Dedifferentiated amniotic fluid mesenchymal stem cell (primary cell): ENCODE results near the gene PAX5.

Experiments used
- DNase-seq: peaks from one replicate; pipeline ENCODE4 v3.0.0-alpha.2; 2016; ENCODE audit errors: extremely low spot score

PAX5 gene

DNA sequence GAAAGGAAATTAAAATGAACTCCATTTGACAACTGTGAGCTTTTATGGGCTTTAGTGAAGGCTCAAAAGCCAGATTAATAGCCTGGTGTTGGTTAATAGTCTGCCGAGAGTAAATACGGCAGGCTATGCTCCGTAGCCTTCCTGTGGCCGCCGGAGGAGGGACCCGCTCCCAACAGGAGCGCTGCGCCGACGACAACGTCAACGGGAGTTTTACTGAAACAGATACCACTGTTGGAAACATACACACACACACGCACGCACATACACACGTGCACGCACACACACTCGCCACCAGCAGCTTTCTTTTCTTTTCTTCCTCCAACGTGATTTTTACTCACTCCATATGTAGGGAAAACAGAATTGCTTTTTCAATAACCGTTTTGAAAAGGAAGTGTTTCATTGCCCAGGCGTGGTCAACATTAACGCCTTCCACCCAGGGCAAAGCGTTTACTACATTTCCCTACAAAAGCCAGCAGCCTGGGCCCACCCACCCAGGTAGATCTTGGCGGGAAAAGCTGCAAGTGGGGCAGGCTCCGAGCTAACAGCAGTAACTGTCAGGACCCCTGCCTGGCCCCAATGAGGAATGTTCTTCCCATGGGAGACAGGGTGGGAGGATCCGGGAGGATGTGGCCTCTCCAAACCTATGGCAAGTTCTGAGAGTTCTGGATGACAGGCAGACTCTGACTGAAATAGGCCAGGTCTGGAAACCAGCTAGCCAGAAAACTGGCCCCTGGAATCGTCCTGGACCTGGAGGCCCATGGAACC is 72.3 kb downstream of the PAX5 start:
- no peak for DNase-seq

DNA sequence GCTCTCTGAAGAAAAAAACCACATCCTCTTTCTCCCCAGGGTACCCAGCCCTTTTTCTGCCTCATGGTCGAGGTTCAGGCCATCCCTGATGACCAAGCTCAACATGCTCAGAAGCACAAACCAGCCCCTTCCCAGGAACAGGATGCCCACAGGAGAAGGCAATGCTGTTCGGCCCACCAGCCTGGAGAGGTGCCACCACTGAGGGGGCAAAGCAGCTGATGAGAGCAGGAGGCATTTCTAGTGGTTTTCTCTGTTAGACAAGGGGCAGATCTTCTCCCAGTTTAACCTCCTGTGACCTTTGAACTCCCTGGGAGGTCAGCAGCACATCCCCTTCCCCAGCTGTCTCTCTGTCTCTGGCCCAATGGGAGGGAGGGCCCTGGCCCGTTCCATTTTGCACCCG is 73.0 kb downstream of the PAX5 start:
- no peak for DNase-seq

DNA sequence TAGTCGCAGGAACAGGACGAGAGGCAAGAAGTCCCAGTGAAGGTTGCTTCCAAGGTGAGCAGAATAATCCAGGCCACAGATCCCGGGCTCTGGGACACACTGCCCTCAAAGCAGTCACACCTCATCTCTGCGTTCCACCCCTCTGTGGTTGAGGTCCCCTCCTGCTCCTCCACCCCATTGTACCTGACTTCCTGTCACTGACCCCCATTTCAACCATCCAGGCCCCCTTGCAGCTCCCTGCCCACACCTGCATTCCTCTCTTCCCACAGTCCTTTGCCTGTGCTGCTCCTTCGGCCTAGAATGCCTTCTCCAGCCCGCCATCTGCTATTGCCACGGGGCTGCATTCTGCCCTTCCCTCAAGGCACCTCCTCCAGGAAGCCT is 73.5 kb downstream of the PAX5 start:
- DNase-seq = no peak

DNA sequence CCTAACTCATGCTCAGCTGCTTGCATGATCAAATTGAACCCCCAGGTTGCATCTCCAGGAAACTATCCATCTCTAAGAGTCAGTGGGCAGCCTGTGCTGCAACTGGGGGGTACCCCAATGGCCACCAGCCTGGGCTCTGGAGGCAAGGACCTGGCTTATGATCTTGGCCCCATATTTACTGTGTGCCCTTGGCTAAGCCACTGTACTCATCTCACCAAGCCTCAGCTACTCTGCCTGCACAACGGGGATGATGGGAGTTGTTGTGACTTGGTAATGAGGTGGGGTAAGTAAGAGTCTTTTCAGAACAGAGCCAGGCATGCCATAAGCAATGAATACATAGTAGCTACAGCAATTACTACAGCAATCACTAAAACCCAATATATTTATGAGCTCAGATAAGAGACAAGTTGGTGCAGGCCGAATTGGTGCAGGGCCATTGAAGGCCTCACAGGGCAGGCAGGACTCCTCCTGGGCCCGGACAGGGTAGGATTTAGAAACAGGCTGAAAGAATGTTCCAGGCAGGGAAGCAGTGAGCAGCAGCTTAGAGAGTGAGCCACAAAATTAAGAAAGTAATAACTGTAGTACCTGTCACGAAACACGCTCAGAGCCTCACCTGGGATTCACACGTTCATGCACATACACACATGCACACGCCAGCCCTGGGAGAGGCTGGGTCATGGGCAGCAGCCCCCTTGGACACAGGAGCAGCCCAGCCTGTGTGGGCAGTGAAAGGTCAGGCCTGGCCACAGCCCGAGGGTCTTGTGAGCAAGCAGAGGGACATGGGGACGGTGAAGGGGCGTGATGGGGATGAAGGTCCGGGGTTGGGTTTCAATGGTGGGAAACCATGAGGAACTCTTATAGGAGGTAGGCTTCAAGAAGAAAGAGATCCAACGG is 74.1 kb downstream of the PAX5 start:
- DNase-seq = no peak

DNA sequence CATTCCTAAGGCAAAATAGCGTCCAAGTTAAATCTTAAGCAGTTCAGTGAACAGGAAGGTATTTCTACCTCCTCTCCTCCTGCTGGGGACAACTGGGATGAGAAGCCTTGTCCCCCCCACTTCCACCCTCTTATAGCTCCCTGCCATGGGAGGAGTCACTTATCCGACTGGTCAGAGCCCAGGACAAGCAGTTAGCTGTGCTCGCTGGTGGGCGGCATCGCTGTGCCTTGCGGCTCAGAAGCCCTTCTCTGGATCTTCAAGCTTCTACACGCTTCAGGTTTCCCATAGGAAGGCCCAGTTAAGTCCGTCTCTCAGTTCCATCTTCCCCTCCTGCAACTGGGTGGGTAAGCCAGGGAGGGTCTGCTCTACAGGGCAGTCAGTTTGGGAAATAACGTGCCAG is 77.2 kb downstream of the PAX5 start:
- no peak for DNase-seq

DNA sequence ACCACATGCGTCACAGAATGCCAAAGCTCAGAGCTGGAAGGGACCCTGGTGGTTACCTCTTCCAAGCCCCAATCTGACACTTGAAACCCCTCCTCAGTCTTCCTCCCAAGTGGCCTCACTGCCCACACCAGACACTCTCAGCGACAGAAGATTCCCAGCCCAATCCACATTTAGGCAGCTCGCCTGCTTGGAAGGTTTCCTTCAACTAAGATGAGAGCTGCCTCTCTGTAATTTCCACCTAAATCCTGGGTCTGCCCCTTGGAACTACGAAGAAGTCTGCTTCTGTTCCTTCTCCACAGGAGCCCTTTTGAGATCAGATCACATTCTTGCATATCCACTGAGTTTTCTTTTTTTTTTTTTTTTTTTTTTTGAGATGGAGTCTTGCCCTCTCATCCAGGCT is 83.7 kb downstream of the PAX5 start:
- DNase-seq = no peak

DNA sequence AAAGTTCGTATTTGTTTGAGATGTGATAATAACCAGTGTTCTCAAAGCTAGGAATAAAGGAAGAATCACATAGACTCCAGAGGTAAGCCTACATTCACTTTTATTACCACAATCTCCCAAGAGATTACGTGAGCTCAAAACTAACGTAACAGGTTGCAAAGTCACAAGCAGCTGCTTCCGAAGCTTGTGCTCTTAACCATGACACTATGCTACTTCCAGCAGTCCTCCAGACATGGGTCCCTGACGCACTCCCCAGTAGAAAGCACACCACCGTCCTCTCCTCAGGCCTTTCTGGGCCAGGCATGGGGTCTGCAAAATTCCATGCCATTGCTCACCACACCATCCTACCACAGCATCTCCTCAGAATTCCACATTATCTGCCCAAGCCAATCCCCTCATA is 84.6 kb downstream of the PAX5 start:
- no peak for DNase-seq

DNA sequence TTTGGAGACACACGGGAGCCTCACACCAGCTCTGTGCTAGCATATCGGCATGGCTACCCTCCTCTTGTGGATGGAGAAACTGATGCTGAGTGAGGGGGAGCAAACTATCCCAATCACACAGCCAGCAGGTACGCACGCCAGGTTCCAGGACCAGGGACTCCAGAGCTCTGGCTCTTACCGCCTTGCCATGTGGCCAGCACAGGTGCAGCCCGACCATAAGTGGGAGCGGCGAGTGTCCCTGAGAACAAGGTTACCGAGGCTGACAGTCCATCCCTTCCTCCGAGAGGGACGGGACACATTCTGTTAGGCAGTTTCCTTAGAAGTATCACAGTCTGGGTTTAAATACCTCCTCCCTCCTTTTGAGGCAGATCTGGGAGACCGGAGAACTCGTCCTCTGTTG is 86.0 kb downstream of the PAX5 start:
- DNase-seq = no peak

DNA sequence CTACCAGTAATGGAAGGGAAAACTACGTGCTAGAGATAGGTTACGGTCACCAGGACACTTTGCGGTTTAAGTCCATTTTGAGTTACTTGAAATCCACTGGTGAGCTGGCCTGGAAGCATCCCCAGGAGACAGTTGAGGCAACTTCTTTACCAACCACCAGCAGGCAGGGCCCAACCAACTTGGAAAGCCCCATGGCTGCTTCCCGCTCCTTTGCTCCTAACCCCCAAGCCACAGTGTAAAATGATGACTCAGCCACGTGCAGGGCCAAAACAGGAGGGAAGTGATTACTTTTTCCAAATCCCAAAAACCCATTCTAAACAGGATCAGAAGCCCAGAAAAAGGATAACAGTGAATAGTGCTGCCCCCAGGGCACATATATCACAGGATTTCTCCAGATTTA is 87.4 kb downstream of the PAX5 start:
- no peak for DNase-seq

DNA sequence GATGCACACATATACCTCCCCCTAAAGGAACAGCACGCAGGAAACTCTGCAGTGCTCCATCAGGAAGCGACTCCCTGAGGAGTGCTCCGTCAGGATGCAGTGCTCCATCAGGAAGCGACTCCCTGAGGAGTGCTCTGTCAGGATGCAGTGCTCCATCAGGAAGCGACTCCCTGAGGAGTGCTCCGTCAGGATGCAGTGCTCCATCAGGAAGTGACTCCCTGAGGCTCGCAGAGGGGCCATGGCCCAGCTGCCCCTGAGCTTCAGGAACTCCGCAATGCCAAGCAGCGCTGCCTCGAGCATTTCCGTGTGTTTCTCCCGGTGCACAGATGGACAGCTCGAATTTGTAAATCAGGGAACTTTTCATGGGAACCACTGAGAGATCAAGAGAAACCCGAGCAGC is 88.1 kb downstream of the PAX5 start:
- no peak for DNase-seq

DNA sequence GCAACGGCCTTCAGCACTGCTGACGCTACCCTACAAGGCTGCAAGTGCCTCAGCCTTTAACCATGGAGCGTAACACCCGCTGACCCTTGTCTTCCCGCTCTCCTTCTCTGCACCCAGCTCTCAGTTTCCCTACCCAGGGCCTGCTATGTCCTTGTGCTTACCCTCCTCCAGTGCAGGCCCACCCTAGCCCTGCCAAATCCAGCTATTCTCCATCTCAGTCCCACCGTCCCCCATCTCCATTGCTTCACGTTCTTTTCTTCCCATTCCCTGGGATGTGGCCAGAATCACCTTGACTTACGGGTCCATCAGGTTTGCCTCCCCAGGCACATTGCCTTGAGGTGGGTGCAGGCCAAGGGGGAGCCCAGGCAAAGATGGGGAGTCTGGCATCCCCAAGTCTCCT is 91.2 kb downstream of the PAX5 start:
- DNase-seq = no peak

DNA sequence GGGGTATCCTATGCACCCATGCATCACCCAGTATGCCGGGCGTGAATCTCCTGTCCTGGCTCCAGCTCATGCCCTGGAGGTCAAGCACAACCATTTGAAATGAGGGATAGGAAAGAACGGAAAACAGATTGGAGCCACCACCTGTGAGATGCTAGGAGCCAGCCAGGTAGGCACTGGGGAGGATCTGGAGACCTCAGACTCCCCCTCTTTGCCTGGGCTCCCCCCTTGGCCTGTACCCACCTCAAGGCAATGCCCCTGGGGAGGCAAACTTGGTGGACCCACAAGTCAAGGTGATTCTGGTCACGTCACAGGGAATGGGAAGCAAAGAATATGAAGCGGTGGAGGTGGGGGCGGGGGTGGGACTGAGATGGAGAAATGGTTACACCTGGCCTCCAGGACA is 92.6 kb downstream of the PAX5 start:
- no peak for DNase-seq

DNA sequence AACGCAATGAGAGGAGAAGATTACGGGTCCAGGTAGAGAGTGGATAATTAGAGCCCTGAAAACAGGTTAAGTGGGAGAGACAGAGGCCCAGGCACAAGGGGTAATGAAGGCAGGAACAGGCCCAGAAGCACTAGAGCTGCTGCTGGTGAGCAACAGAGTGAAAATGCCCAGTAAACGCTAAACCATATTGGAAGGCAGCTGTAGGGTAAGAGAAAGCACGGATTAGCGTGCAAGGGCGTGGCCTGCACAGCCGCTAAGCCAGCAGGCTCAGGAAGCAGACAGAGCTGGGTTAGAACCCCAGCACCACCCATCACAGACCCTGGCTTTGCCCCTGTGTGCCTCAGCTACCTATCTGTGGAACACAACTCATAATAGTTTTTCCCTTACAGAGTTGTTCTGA is 93.2 kb downstream of the PAX5 start:
- no peak for DNase-seq

DNA sequence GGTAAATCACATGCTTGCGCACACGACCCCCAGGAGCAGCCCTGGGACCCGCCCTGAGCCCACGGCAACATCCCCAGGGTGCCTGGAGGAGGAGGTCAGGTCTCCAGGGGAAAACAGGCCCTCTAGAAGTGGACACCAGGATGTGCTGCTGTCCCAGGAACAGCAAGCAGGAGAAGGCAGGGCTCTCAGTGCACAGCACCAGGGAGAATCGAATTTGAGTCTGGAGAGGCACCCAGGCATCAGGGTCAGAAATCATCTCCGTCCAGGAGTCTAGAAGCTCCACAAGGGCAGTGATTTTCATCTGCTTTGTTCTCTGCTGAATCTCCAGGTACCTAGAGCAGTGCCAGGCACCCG is 93.6 kb downstream of the PAX5 start:
- no peak for DNase-seq

DNA sequence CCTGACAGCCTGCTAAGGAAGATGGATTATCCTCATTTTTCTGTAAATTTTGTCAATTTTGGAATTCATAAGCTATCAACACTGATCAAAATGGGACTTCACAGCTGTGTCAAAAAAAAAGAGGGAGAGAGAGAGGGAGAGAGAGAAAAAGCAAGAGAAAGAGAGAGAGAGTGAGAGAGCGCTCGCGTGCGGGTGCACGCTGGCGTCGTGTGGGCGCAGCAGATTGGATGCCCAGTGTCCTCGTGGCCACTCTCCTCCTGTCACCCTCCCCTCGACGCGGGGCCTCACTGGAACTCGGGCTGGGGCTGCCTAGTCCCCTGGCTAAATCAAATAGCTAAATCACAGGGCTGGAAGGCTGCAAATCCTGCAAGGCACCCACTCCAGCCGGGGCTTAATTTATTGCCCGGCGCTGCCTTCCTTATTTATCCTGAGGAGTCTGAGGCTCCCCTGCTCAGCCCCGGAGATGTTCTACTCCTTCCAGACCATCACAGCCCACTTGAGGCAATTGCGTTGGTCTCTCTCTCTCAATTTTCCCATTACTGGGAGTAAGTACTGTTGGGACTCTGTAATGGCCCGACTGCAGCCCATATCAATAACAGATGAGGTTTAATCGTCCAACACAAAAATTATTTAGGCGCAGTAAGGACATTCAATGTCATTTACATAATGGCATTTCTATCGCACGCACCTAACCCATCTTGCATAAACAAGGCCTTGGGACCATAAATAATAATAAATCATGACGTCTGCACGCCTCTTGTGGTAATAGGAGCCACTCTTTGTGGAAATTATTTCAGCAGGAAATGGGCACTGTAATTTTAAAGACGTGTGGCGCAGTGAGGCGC is 94.2 kb downstream of the PAX5 start:
- DNase-seq = no peak

DNA sequence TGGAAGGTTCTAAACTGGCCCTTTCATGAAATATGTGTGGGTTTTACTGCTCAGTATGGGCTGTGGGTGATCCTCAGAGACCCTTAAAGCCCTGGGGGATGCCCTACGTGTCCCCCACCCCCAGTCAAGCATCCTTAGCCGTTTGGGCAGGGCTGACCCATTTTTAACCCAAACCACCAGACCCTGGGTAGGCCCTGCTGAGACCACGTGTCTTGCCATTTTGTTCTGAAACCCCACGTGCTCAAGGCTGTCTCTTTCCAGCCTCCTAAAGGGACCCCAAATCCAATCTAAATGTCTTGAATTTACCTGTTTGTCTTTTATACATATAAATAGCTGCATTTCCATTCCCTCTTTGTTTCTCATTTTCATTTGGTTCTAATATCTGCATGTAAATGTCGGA is 94.9 kb downstream of the PAX5 start:
- DNase-seq = no peak

DNA sequence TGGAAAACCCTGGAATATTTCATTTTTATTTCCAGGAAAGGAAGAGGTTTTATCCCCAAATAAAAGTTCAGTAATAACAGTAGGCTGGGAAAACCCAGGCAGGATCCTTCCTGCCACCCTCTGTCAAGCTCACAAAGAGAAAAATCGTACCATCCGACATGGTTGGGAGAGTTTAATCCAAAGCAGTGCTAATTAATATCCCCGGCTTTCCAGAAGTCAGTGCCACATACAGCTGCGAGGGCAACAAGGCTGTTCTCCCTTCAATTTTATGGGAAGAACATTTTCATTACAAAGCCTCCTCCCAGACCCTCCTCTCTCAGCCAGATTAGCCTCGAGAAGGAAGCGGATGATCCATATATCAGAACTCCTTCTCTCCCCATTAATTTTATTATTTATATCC is 95.5 kb downstream of the PAX5 start:
- DNase-seq = no peak

DNA sequence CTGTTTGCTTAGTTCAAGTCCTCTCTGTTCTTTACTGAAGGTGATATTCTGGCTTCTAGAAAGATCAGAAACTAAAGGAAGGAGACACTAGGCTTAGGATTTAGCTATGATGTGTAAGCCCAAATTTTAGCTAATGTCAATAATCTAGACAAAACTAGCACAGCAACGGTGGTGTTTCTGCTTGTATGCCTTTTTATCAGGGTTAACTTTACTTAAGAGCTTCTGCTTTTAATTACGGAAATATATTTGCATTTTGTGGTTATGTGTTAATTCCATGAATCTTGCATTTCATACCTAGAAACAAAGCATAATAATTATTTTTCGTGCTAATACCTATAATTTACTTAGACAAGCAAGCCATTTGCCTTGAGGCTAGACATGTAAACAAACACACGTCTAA is 96.1 kb downstream of the PAX5 start:
- no peak for DNase-seq

DNA sequence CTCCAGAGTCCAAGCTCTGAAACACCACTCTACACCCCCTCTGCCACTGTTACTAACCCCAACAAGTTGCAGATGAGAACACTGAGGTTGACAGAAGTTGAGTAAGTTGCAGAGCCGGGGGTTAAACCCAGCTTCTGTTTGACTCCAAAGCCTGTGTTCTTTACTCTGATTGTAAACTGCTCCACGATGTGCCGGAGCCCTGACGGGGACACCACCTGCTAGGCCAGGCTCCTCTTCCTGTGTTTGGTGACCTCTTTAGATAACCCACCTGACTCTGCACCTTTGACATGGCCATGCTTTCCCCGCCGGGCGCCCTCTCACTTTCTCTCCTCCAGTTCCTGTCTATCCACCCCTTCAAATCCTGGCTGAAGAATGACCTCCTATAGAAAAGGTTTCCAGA is 96.7 kb downstream of the PAX5 start:
- DNase-seq = no peak

DNA sequence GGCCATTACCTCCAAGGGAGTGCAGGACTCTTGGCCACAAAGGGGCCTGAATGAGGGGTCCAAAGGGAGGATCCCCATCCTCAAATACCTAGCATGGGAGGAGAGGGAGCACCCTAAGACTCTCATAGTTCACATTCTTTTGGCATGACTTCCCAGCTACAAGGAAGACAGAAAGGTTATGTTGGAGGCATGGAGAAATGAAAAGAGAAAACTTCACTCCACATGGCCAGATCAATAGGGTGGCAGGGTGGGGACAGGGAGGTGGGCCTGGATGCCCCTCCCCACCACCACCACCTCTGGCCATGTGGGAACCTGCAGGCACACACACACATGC is 97.6 kb downstream of the PAX5 start:
- no peak for DNase-seq

DNA sequence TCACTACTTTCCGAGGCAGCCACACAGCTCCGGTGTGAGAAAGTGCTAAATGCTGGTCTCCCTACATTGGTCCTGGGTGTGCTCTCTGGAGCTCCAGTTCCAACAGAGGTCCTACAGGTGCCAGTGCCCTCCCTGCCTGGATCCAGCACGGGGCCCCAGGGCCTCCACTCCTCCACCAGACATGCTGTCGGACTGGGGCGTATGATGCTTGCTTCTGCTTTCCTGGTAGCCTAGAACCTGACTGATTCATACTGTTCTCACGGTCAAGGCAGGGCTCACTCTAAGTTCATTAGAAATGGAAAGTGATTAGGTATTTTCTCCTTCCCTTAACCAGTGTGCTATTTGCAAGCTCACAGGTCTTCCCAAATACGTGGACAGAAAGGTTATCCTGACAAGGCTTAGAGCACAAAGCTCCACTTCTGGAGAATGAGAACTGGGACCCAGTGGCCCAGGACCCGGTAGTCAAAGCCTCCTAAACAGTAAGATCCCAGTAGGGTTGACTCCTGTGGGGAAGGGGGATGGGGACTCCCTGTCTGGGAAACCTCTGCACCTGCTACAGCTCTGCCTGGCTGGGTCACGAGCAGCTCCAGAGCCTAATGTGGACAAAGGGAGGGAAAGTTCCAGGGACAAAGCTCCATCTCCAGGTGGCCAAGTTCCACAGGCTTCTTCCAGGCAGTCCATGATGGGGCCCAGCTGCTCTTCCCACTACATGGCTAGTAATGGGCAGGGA is 98.1 kb downstream of the PAX5 start:
- no peak for DNase-seq

DNA sequence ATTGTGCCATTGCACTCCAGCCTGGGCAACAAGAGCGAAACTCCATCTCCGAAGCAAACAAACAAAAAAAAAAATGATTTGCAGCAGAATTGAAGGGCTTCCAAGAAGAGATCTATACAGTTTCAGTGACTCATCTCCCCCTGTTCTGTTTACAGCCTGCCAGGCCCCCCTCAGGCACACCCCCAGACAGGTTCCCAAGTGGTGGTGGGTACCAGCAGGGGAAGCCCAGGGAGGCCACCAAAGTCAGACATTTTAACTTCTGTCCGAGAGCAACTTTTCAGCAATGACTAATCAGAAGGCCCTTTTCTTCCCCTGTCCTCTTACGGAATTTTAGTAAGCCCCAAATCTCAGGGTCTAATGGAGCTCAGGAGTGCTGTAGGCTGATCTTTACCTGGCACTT is 98.7 kb downstream of the PAX5 start:
- DNase-seq = no peak
